Fibroblast of lung (primary cell): ENCODE measurements around the gene DSC1.

Experiments used
- EZH2 ChIP-seq: IDR thresholded peaks from 2 replicates; pipeline ENCODE4 v1.5.1; 2012; ENCODE audit warnings: low read length, control low read depth, mild to moderate bottlenecking; ENCODE audit errors: missing control alignments
- TF ChIP-seq, protein P1 (sequence below), 2 donors: IDR thresholded peaks in 1 of 2; conservative IDR thresholded peaks in 1 of 2; 1 replicate in 1 of 2; 2 replicates in 1 of 2; pipeline ENCODE4 v1.5.1; 2011 to 2012; ENCODE audit warnings: low read length in 2 of 2, control low read depth in 1 of 2, inconsistent platforms in 1 of 2, low read depth in 1 of 2, mild to moderate bottlenecking in 1 of 2

DNA sequence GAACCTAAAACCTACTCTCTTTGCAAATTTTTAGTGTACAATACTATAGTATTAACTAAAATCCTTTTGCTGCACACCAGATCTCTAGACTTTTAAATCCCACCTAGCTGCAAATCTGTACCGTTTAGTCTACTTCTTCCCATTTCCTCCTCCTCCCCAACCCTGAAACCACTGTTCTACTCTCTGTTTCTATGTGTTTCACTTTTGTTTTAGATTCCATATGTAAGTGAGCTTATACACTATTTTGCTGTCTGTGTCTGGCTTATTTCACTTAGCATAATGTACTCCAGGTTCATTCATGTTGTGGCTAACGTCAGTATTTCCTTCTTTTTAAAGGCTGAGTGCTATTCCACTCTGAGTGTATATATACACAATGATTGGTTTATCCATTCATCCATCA, 42.1 kb downstream of the DSC1 start:
- TF ChIP-seq EZH2: no peak
- TF ChIP-seq, protein P1, sequence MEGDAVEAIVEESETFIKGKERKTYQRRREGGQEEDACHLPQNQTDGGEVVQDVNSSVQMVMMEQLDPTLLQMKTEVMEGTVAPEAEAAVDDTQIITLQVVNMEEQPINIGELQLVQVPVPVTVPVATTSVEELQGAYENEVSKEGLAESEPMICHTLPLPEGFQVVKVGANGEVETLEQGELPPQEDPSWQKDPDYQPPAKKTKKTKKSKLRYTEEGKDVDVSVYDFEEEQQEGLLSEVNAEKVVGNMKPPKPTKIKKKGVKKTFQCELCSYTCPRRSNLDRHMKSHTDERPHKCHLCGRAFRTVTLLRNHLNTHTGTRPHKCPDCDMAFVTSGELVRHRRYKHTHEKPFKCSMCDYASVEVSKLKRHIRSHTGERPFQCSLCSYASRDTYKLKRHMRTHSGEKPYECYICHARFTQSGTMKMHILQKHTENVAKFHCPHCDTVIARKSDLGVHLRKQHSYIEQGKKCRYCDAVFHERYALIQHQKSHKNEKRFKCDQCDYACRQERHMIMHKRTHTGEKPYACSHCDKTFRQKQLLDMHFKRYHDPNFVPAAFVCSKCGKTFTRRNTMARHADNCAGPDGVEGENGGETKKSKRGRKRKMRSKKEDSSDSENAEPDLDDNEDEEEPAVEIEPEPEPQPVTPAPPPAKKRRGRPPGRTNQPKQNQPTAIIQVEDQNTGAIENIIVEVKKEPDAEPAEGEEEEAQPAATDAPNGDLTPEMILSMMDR (conservative IDR thresholded peaks at IDR 0.05 in 1 of 2, IDR thresholded peaks at IDR 0.05 in 1 of 2; ENCODE audit: low read depth in 1 of 2, low read length in 2 of 2): no peak
